Naive B cell (primary cell): Measurements from ENCODE around the gene GLIS1. TPM values are rescaled to one million over a fixed set of nuclear protein-coding genes. Genes with fewer than 3 reads are reported as not detected.

Source experiments
- ATAC-seq, 2 donors: fragments of 150-1000 bp; cut with Tn5 transposase; 2 replicates each; pipeline ENCODE4 v1.10.0; 2021; ENCODE audit warnings: low read depth in 2 of 2, mild to moderate bottlenecking in 2 of 2, moderate library complexity in 2 of 2
- DNase-seq: peaks from one replicate; pipeline ENCODE4 v3.0.0; 2022
- H3K27ac Mint-ChIP-seq, 6 donors: one replicate each; pipeline ENCODE4 v1.8.0; 2020 to 2022; ENCODE audit warnings: mild to moderate bottlenecking in 6 of 6, mixed read lengths in 6 of 6, moderate library complexity in 5 of 6, inconsistent platforms in 2 of 6
- H3K27me3 Mint-ChIP-seq, 3 donors: one replicate each; pipeline ENCODE4 v1.8.0; 2021 to 2022; ENCODE audit warnings: mixed read lengths in 3 of 3, mild to moderate bottlenecking in 1 of 3
- H3K36me3 Mint-ChIP-seq, 2 donors: one replicate each; pipeline ENCODE4 v1.8.0; 2020 to 2022; ENCODE audit warnings: mixed read lengths in 2 of 2, inconsistent platforms in 1 of 2, mild to moderate bottlenecking in 1 of 2
- H3K4me1 Mint-ChIP-seq, 3 donors: one replicate each; pipeline ENCODE4 v1.8.0; 2020 to 2022; ENCODE audit warnings: mixed read lengths in 3 of 3, inconsistent platforms in 1 of 3, mild to moderate bottlenecking in 1 of 3, moderate library complexity in 1 of 3
- H3K4me3 Mint-ChIP-seq, 8 donors: one replicate each; pipeline ENCODE4 v1.8.0; 2020 to 2022; ENCODE audit warnings: mild to moderate bottlenecking in 8 of 8, mixed read lengths in 8 of 8, moderate library complexity in 8 of 8, inconsistent platforms in 2 of 8
- H3K9me3 Mint-ChIP-seq, 7 donors: one replicate each; pipeline ENCODE4 v1.8.0; 2020 to 2022; ENCODE audit warnings: mixed read lengths in 7 of 7, mild to moderate bottlenecking in 5 of 7, inconsistent platforms in 2 of 7, moderate library complexity in 1 of 7
- polyA plus RNA-seq, 6 donors: library from polyadenylated mRNA; unstranded; fragments of 300-500 nt; fragmentation: Illumina TruSeq; gene quantifications; one replicate each; pipeline ENCODE4 v1.2.3, GENCODE V29; 2021; ENCODE audit warnings: low read depth in 6 of 6

GLIS1 gene
- polyA plus RNA-seq, 6 donors from 2014 or later, result not detected

- Mint-ChIP-seq H3K27me3 (peaks cover 5 to 14% (median 10%) of the 10 kb centered on the region in 3 donors), H3K27ac (no peak overlapping the region), H3K4me1 (no peaks in the 10 kb centered on the region), H3K9me3 (peaks cover 0 to 5% (median 0%) of the 10 kb centered on the region in 7 donors), H3K36me3 (no peaks in the 10 kb centered on the region), H3K4me3 (no peak overlapping the region)
- ATAC-seq (no peak), DNase-seq (no peak)
Observed at GRCh38 chr1:53704304-53704703, 34.7 kb downstream of the GLIS1 start.

GRCh38 chr1:53703174-53703573, 35.8 kb downstream of the GLIS1 start:
- no peak for ATAC-seq

GRCh38 chr1:53702341-53702740, 36.6 kb downstream of the GLIS1 start:
- Mint-ChIP-seq H3K4me3 (no peak overlapping the region), H3K9me3 (peaks cover 0 to 5% (median 0%) of the 10 kb centered on the region in 7 donors), H3K36me3 (no peaks in the 10 kb centered on the region), H3K27me3 (peaks cover 4 to 14% (median 5%) of the 10 kb centered on the region in 3 donors), H3K4me1 (no peaks in the 10 kb centered on the region), H3K27ac (no peak overlapping the region)
- DNase-seq (no peak), ATAC-seq (no peak)

More at GRCh38 chr1:53703174-53703573, 35.8 kb downstream of the GLIS1 start:
- DNase-seq, result no peak
- H3K4me3 Mint-ChIP-seq, result no peak overlapping the region
- peaks cover 4 to 14% (median 5%) of the 10 kb centered on the region in 3 donors for H3K27me3 Mint-ChIP-seq
- H3K36me3 Mint-ChIP-seq, result no peaks in the 10 kb centered on the region
- peaks cover 0 to 5% (median 0%) of the 10 kb centered on the region in 7 donors for H3K9me3 Mint-ChIP-seq
- no peak overlapping the region for H3K27ac Mint-ChIP-seq
- H3K4me1 Mint-ChIP-seq, result no peaks in the 10 kb centered on the region

- Mint-ChIP-seq H3K4me1 (no peaks in the 10 kb centered on the region), H3K36me3 (no peaks in the 10 kb centered on the region), H3K27ac (no peak overlapping the region), H3K9me3 (peaks cover 0 to 5% (median 0%) of the 10 kb centered on the region in 7 donors), H3K4me3 (no peak overlapping the region), H3K27me3 (peaks cover 4 to 8% (median 5%) of the 10 kb centered on the region in 3 donors)
- ATAC-seq, result no peak
- DNase-seq, result no peak
Observed at GRCh38 chr1:53700776-53701175, 38.2 kb downstream of the GLIS1 start.

GRCh38 chr1:53699981-53700380, 39.0 kb downstream of the GLIS1 start:
- ATAC-seq, result no peak
- Mint-ChIP-seq H3K9me3 (peaks cover 0 to 5% (median 0%) of the 10 kb centered on the region in 7 donors), H3K36me3 (no peaks in the 10 kb centered on the region), H3K4me1 (no peaks in the 10 kb centered on the region), H3K27ac (no peak overlapping the region), H3K4me3 (no peak overlapping the region), H3K27me3 (peaks cover 4 to 8% (median 5%) of the 10 kb centered on the region in 3 donors)
- DNase-seq, result no peak

- Mint-ChIP-seq H3K27ac (no peak overlapping the region), H3K4me1 (no peaks in the 10 kb centered on the region)
Observed at GRCh38 chr1:53698384-53698980, 40.5 kb downstream of the GLIS1 start.

GRCh38 chr1:53697721-53698383, 41.1 kb downstream of the GLIS1 start:
- H3K27ac Mint-ChIP-seq, result peak overlapping the region in 1 of 6 donors; percentile 64
- peaks cover 0 to 5% (median 3%) of the 10 kb centered on the region in 3 donors for H3K27me3 Mint-ChIP-seq
- no peak overlapping the region for H3K4me3 Mint-ChIP-seq
- H3K36me3 Mint-ChIP-seq, result no peaks in the 10 kb centered on the region
- no peak for DNase-seq
- no peak for ATAC-seq
- peaks cover 0 to 5% (median 0%) of the 10 kb centered on the region in 7 donors for H3K9me3 Mint-ChIP-seq
- H3K4me1 Mint-ChIP-seq, result no peaks in the 10 kb centered on the region

More at GRCh38 chr1:53698384-53698980, 40.5 kb downstream of the GLIS1 start:
- ATAC-seq (no peak), DNase-seq (no peak)
- Mint-ChIP-seq H3K27me3 (peaks cover 0 to 8% (median 5%) of the 10 kb centered on the region in 3 donors), H3K36me3 (no peaks in the 10 kb centered on the region), H3K9me3 (peaks cover 0 to 5% (median 0%) of the 10 kb centered on the region in 7 donors), H3K4me3 (no peak overlapping the region)

GRCh38 chr1:53696990-53697389, 42.0 kb downstream of the GLIS1 start:
- DNase-seq (no peak), ATAC-seq (no peak)
- Mint-ChIP-seq H3K27ac (no peak overlapping the region), H3K36me3 (no peaks in the 10 kb centered on the region), H3K9me3 (peaks cover 0 to 5% (median 0%) of the 10 kb centered on the region in 7 donors), H3K4me1 (no peaks in the 10 kb centered on the region), H3K27me3 (peaks cover 2 to 6% (median 5%) of the 10 kb centered on the region in 3 donors), H3K4me3 (no peak overlapping the region)

GRCh38 chr1:53696571-53696970, 42.4 kb downstream of the GLIS1 start:
- Mint-ChIP-seq H3K27ac (no peak overlapping the region), H3K9me3 (peaks cover 0 to 5% (median 0%) of the 10 kb centered on the region in 7 donors), H3K27me3 (peaks cover 3 to 10% (median 5%) of the 10 kb centered on the region in 3 donors), H3K4me1 (no peaks in the 10 kb centered on the region), H3K36me3 (no peaks in the 10 kb centered on the region), H3K4me3 (no peak overlapping the region)
- no peak for DNase-seq
- ATAC-seq, result no peak

- no peak overlapping the region for H3K4me3 Mint-ChIP-seq
- H3K27me3 Mint-ChIP-seq, result peaks cover 3 to 15% (median 5%) of the 10 kb centered on the region in 3 donors
- no peak for ATAC-seq
- no peak for DNase-seq
- H3K9me3 Mint-ChIP-seq, result peaks cover 0 to 5% (median 0%) of the 10 kb centered on the region in 7 donors
- H3K36me3 Mint-ChIP-seq, result no peaks in the 10 kb centered on the region
- no peak overlapping the region for H3K27ac Mint-ChIP-seq
- H3K4me1 Mint-ChIP-seq, result no peaks in the 10 kb centered on the region
Observed at GRCh38 chr1:53696051-53696450, 42.9 kb downstream of the GLIS1 start.

GRCh38 chr1:53695116-53695515, 43.8 kb downstream of the GLIS1 start:
- Mint-ChIP-seq H3K27me3 (peaks cover 3 to 15% (median 5%) of the 10 kb centered on the region in 3 donors), H3K4me1 (no peaks in the 10 kb centered on the region), H3K4me3 (no peak overlapping the region), H3K27ac (no peak overlapping the region), H3K36me3 (no peaks in the 10 kb centered on the region), H3K9me3 (peaks cover 0 to under 1% (median 0%) of the 10 kb centered on the region in 7 donors)
- DNase-seq (no peak), ATAC-seq (no peak)

GRCh38 chr1:53694718-53695091, 44.3 kb downstream of the GLIS1 start:
- H3K27ac Mint-ChIP-seq, result no peak overlapping the region
- DNase-seq, result no peak
- H3K4me1 Mint-ChIP-seq, result no peaks in the 10 kb centered on the region
- H3K9me3 Mint-ChIP-seq, result no peaks in the 10 kb centered on the region
- H3K27me3 Mint-ChIP-seq, result peaks cover 3 to 15% (median 9%) of the 10 kb centered on the region in 3 donors
- no peaks in the 10 kb centered on the region for H3K36me3 Mint-ChIP-seq
- H3K4me3 Mint-ChIP-seq, result no peak overlapping the region
- no peak for ATAC-seq

- Mint-ChIP-seq H3K27me3 (peaks cover 3 to 15% (median 10%) of the 10 kb centered on the region in 3 donors), H3K27ac (no peak overlapping the region), H3K36me3 (no peaks in the 10 kb centered on the region), H3K9me3 (no peaks in the 10 kb centered on the region), H3K4me3 (no peak overlapping the region), H3K4me1 (no peaks in the 10 kb centered on the region)
- DNase-seq (no peak), ATAC-seq (no peak)
Observed at GRCh38 chr1:53693773-53694717, 44.9 kb downstream of the GLIS1 start.
